HT1080 (cell line): ENCODE measurements around the gene FAAP100. TPM values are rescaled to one million over a fixed set of nuclear protein-coding genes. Genes with fewer than 3 reads are reported as not detected.
A peak's percentile ranks its signal among the peaks of the same experiment; 100 is the strongest.

Experiments used
- DNase-seq: peaks from one replicate; pipeline ENCODE4 v3.0.0-alpha.2; 2015; ENCODE audit warnings: low read depth
- total RNA-seq: library from RNA; depleted of rRNA; stranded (reverse); fragments of >200 nt; shearing (Covaris generic); gene quantifications from 2 replicates; pipeline ENCODE4 v1.2.3, GENCODE V29; 2014

FAAP100 gene
- total RNA-seq, 1 experiment from 2014 or later: 31.6 TPM

DNA sequence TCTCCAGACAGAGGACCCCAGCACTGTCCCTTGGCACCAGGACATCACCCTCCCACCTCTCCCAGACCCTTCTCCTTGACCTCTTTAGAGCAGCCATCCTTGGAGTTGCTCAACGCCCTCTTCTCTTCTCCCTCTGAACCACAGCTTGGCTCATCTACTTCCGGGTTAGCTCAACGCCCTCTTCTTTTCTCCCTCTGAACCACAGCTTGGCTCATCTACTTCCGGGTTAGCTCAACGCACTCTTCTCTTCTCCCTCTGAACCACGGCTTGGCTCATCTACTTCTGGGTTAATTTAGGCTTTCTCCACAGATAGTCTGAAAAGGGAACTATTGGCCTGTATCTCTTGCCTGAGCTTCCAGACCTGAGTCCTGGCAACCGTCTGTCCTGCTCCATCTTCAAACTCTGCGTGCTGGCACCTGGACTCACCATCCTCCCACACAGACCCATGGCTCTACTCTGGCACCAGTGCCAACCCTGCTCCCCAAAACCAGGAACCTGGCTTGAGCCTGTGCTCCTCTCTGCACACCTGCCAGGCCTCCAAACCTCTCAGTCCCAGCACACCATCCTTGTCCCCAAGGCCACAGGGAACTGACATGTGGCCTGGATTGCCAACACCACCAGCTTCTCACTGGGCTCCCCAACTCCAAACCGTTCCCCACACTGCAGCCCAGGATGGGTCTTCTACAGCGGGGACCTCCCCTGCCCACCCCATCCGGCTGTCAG is 25.3 kb upstream of the FAAP100 start:
- DNase-seq: peak; percentile 63

DNA sequence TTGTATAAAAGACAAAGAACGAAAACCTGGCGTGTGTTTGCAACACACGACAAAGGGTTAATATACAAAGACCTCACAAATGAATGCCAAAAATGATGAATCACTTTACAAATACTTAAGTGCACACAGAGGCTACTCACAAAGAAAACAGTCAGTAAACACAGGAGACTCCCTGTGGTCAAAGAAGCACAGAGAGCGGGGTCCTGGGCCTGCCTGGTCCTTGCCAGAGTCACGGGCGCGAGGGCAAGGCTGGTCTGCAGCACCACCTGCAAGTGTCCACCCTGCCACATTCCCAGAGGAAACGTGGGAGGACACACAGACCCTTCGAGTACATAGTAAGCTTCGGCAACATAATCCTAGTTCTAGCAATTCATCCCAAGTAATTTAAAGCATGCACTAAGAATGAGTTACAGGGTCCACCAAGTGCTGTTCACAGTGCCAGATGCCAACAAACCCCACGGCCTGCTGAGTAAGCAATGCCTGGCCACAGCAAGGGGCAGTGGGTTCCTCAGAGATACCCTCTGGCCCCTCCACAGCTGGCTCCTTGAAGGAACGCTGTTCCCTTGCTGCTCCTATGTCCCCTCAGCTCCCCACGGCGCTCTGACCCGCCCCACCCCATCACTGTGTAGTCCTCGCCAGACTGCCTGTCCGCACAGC is 24.6 kb upstream of the FAAP100 start:
- peak; percentile 86 for DNase-seq

DNA sequence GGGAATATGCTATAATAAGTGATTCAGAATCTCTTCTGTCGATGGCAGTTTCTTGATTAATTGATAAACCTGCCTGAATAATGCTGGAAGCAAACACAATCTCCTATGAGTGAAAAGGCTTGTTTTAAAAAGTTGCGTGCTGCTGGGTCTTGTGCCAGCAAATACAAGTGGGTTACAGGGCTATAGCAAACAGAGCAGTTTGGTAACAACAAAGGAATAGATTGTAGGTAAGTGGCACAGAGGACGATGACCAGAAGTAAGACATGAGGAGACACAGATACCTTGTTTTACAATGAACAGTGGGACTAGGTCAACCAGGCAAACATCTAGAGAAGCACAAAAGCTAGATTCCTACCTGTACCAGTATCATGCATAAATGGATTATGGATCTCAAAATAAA is 23.7 kb upstream of the FAAP100 start:
- DNase-seq: no peak

DNA sequence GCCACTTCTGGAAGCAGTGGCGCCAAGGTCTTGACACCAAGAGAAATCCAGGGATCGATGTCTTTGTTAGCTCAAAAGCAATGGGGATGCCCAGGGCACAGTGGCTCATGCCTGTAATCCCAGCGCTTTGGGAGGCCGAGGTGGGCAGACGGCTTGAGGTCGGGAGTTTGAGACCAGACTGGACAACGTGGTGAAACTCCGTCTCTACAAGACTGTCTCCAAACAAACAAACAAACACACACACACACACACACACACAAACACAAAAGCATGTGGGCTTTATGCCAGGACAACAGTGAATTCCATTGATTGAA is 22.4 kb upstream of the FAAP100 start:
- DNase-seq: no peak

DNA sequence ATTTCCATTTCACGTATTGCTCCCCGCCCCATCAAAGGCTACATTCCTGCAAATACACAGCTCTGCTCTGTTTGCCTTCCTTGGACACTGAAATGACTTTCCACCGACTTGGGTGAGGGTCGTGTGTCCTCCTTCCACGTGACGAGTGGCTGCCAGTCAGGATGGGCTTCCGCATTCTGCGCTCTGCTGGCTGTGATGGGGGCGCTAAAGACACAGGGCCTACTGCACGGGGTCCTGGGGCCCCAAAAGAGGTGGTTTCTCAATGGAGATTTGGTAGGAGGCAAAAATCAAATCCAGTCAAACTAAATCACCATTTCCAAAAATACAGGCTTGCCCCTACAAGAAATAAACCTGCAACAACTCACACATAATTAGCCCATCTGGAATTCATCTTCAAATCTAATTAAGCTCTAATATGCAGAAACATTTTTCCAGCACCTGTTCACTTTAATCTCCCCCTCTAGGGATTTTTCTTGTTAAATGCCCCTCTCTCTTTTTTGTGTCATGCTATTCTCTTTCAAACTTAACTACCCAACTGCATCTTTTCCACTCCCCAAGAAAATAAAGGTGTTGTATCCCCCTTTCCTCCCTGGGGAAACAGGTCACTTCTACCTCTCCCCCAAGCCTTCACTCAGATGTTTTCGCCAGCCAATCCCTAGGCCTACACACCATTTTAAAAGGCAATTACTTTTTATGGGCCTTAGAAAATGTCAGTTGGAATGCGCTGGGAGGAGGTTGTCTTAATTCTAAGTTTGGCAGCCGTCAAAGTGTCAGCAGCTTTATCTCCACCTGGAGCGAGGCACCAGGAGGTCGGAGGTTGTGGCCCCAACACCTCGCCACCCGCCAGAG is 21.9 kb upstream of the FAAP100 start:
- DNase-seq: no peak

DNA sequence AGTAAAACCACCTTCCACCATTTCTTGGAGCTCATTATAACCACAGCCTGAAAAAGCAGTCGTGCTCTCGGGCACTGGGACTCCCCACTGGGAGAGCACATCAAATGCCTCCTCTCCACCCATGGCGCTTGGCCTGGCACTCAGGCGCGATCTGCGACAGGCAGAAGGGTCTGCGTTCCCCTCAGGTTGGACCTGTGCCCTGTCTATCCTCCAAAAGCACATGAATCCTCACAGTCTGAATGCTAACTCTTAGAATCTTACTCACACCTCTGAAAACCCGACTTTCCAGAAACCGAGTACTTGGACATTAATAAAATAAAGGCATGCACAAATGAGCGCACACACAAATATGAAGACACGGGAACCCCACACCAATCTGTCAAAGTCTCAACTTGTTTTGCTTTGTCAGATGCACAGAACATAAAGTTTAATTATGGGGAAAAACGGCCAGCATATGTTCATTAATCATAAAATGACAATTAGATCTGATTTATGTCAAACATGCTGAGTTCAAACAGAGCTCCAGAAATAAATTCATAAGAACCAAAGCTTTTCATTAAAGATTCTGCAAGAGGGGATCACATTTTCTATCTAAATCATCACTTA is 20.5 kb upstream of the FAAP100 start:
- no peak for DNase-seq

DNA sequence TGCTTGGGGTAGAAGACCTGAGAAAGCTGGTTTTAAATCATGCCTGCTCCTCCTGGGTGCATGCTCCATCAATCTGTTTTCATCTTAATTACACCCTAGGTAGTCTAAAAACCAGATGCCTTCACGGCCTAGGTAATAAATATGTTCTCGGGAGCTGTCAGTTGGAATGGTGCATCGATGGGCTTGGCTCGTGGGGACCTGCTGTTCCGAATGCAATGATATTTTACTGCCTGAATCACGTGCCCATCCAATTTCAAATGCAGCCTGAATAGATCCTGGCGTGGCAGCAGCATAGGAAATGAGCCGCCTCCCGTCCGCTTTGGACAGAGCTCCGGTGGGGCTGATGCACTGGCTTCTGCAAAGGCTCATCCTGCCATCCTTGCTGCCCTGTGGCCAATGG is 18.8 kb upstream of the FAAP100 start:
- no peak for DNase-seq

DNA sequence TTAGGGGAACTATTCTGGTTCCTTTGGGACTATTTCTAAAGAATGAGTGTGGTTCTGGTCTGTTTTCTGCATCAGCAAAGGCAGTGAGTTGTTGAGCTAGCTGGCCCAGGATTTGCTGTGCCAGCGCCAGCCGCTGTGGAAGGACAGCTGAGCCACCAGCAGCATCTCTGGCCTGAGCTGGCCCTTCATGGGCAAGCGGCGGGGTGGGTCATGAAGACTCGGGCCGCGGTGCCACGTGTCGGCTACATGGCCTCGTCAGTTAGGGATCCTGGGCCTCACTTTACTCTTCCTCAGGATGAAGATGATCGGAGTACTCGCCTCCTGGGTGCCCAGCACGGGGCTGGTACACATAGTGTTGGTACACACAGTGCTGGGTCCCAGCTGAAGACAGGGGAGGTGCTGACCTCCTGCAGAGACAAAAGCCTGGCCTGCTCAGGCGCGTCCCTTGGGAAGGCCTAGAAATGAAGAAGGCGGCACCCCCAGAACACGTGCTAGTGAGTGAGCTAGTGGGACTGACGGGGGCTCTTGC is 17.9 kb upstream of the FAAP100 start:
- no peak for DNase-seq

DNA sequence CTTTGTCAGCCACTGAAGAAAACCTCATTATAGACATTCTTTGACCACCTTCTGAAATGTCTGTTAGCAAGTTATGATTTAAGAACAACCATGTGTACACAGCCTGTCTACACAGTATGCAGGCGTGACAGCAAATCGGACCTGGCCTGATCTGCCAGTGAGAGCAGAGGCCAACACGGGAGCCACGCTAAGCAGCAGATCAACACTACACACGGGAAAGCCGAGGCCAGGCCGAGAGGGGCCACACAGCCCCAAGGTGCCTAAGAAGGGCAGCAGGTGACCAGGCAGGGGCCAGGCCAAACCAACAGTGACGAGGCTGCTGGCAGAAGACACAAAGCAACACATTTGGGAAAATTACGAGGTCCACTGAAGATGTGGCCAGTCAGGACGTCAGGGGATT is 16.3 kb upstream of the FAAP100 start:
- no peak for DNase-seq

DNA sequence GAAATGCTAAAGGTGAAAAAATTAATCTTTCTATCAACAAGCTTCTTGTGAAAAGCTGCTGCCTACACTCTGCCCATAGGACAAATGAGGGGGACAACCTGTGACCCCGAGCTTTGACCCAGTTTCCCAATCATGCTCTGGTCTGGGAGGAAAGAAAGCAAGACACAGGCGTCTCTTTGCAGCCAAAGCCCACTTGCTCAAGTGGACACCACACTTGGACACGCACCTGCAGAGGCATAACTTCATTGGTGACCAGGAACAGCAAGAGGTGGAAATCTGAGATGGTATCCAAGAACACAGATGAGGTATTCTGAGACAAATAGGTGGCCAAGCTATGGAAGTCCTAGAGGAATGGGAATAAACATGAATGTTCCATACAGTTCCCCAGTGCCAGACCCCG is 15.0 kb upstream of the FAAP100 start:
- DNase-seq: no peak

DNA sequence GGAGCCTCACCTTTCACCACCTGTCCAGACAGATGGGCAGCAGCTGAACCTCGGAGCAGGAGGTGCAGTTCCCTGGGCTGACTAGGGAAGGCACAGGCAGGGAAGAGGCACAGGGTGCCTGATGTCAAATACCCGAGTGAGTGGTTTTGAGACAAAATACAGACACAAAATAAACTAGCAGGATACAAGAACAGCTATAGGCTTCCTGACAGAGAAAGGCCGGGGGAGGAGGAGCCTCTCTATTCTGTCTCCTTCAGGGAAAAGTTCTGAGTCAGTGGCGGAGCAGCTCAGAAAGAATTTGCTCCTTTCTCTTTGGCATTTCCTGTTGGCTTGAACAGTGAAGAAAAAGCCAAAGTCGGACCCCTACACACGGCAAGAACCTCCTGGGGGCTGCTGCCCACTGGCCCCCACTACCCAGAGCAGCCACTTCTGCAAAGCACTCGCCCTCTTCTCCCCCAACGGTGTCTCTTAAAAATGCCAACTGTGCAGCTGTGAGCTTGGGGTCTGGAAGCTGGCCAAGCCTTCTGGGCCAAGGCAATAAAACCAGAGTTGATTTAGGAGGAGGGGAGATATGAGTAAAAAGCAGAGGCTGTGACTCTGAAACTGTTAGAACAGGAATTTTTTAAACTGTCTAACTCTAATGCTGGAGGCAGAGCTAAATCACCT is 14.4 kb upstream of the FAAP100 start:
- peak; percentile 98 for DNase-seq

DNA sequence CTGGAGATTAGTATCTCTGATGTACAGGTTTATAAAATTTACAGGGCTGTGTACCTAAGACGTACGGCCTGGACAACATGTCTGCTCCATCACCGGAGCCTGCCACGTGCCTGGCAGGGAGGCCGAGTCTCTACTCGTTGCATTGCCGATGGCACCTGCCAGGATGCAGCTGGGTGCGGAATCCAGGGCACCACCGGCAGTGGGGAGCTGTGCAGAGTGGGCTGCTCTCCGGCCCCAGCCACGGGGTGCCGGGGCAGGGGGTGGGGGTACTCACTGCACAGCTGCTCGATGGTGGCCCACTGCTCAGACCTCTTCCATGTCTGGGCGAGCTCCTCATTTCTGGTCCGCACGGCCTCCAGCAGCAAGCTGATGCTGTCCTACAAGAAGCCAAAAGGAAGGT is 13.1 kb upstream of the FAAP100 start:
- DNase-seq: no peak

DNA sequence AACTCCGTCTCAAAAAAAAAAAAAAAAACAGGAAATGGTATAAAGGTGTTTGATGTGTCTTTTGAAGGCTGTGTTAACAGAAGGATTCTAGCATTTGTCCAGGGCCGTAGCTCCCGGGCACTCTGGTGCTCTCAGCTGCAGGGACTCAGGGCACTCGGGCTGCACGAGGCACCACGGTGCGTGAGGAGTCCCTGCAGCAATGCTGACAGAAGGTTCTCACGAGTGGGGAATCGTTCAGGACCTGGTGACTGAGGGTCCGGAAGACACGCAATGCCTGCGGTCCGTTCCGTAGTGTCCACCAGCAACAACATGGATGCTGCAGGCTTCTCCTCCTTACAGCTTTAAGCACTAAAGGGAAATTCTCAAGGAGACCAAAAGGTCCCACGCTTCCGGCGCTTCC is 12.6 kb upstream of the FAAP100 start:
- no peak for DNase-seq

DNA sequence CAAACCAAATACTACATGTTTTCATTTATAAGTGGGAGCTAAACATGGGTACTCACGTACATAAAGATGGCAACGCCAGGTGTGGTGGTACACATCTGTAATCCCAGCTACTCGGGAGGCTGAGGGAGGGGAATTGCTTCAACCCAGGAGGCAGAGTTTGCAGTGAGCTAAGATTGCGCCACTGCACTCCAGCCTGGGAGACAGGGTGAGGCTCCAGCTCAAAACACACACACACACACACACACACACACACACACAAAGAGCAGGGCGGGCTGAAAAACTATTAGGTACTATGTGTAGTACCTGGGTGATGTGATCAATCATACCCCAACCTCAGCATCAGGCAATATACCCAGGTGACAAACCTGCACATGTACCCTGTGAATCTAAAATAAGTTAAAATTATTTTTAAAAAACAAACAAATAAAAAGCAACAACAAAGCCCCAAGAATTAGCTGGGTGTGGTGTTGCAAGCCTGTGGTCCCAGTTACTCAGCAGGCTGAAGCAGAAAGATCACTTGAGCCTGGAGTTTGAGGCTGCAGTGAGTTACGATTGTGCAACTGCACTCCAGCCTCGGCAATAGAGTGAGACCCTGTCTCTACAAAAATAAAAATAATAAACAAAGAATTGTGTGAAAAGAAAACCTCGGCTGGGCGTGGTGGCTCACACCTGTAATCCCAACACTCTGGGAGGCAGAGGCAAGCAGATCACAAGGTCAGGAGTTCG is 11.9 kb upstream of the FAAP100 start:
- no peak for DNase-seq

DNA sequence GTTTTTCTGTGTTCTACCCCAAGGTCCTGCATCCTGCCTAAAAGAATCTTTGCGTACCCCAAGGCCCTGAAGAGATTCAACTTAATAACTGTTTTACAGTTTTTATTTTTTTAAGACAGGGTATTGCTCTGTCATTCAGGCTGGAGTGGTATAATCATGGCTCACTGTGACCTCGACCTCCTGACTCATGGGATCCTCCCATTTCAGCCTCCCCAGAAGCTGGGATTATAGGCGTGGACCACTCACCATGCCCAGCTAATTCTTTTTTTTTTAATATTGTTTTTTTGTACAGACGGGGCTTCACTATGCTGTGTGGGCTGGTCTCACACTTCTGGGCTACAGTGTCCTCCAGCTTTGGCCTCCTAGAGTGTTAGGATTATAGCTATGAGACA is 9.3 kb upstream of the FAAP100 start:
- peak; percentile 80 for DNase-seq

DNA sequence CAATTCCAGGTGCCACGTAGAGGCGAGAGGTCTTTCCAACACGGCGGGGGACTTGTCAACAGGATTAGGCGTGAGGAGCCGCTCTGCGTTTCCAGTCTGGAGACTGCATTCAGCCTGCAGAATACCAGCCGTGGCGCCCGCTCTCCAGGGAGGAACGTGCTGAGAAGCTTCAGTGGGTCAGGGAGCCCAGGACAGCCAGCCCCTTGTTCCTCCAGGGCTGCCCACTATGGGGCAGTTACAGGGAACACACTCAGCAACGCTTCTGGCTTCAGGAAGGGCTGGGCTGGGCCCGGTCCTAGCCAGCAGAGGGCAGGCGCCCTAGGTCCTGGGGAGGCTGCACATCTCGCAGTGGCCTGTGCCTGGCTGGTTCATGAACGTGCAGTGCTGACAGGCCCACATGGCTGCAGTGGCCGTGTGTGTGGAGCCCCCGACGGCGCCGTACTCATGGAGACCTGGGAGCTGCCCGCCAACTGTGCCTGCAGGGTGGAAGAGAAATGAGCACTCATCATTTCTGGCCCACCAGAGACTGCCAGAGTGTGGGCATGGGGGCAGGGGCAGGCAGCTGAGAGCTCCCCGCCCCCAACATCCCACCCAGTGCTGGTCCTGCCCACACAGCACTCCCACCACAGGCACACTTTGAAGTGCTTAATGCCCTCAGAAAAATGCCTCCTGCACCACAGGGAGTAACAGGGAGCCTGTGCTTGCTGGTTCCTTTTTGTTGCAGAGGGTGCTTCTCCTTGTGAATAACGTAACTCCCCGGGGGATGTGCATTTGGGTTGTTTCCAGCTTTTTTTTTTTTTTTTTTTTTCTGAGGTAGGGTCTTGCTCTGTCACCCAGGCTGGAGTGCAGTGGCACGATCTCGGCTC is 7.0 kb upstream of the FAAP100 start:
- no peak for DNase-seq

DNA sequence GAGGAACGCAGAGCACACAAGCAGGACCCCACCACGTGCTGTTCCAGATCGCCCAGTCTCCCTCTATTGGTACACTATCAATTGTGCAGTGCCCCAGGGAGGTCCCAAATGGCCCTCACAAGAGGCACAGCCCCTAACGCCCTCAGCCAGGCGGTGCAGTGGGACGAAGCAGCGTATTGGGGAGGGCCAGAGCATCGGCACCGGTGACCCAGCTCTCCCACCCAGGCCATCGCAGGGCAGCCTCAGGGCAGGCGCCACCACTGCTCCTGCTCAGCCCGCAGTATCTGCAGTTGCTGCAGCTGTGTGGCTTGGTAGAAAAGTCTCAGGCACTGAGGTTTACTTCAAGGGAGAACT is 5.9 kb upstream of the FAAP100 start:
- DNase-seq: no peak

DNA sequence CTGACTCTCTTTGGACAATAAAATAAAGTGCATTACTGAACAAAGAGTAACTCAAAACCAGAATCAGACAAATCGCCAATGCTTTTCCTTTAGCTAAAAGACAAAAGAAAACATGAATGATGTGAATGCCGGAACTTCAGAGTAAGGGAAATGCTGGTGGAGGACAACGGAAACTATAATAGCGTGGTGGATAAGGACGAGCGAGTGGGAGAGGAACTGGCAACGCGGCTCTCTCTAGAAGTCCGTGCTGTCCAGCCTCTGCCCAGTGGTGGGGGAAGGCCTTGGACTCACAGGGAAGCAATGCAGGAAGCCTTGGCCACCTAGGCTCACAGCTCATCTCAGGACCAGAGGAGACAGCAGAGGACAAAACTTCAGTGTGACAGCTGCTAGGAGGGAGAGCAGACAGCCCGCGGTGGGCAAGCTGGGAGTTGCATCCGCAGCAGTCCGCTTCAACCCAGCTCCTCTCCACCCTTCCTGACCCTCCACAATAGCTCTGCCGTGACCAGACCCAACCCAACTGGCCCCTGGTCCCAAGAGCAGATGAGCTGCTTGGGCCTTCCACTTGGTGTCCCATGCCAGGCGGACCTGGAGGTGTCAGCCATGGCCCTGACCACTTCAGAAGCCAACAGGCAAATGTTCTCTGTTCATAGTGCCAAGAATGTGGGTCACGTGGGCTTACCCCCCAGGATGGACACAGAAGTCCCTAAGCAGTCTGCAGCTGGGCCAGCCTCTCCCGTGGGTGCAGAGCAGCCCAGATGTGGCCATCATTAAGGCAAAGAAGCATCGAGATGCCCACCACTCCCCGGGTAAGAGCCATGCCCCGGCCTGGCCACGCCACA is 5.3 kb upstream of the FAAP100 start:
- DNase-seq: no peak

DNA sequence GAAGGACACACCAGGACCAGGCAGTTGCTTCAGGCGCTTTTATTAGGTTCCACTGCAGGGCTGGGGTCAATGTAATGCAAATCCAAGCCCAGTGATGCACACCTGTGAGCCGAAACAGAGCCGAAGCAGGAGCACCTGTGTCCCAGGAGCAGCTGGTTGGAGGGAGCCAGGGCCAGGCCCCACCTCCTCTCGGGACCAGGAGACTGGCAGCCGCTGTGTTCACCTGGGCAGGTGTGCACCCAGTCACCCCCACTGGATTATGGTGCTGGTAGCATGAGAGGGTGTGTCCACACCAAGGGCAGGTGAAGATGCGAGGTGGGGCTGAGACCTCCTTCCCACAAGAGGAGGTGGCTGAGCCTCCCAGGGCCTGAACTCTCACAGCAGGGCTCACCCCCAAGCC is 4.7 kb upstream of the FAAP100 start:
- no peak for DNase-seq
